Keratinocyte (primary cell): ENCODE results near the gene ABR.

ENCODE experiments used
- EZH2 ChIP-seq: IDR thresholded peaks from one replicate; pipeline ENCODE4 v1.6.1; 2012; ENCODE audit warnings: inconsistent platforms, mild to moderate bottlenecking, low read length, moderate library complexity
- TF ChIP-seq, protein P1 (sequence below), 3 experiments: IDR thresholded peaks in 1 of 3; conservative IDR thresholded peaks in 1 of 3; optimal IDR thresholded peaks in 1 of 3; 2 replicates in 2 of 3; 3 replicates in 1 of 3; pipeline versions ENCODE3 to v1.5.1; 2011; ENCODE audit warnings: low read length in 3 of 3, mild to moderate bottlenecking in 3 of 3, moderate library complexity in 2 of 3, control low read depth in 1 of 3, inconsistent platforms in 1 of 3; ENCODE audit not compliant: insufficient read depth in 2 of 3; ENCODE audit errors: extremely low read depth in 1 of 3

- TF ChIP-seq, protein P1, sequence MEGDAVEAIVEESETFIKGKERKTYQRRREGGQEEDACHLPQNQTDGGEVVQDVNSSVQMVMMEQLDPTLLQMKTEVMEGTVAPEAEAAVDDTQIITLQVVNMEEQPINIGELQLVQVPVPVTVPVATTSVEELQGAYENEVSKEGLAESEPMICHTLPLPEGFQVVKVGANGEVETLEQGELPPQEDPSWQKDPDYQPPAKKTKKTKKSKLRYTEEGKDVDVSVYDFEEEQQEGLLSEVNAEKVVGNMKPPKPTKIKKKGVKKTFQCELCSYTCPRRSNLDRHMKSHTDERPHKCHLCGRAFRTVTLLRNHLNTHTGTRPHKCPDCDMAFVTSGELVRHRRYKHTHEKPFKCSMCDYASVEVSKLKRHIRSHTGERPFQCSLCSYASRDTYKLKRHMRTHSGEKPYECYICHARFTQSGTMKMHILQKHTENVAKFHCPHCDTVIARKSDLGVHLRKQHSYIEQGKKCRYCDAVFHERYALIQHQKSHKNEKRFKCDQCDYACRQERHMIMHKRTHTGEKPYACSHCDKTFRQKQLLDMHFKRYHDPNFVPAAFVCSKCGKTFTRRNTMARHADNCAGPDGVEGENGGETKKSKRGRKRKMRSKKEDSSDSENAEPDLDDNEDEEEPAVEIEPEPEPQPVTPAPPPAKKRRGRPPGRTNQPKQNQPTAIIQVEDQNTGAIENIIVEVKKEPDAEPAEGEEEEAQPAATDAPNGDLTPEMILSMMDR (optimal IDR thresholded peaks at IDR 0.05 in 1 of 3, IDR thresholded peaks at IDR 0.05 in 1 of 3, conservative IDR thresholded peaks at IDR 0.05 in 1 of 3; ENCODE audit: extremely low read depth in 1 of 3, insufficient read depth in 2 of 3, low read length in 3 of 3): no peak
- no peak for TF ChIP-seq EZH2
Measured at GRCh38 chr17:1136748-1137147, 43.0 kb downstream of the ABR start.
